ENCODE measurements around the gene MOV10L1. TPM values are rescaled to one million over a fixed set of nuclear protein-coding genes. Genes with fewer than 3 reads are reported as not detected.

The MOV10L1 gene
- total and polyA plus RNA-seq, 11 donors: 0.06 to 0.63 (median 0.13) TPM; not detected in 6

DNA sequence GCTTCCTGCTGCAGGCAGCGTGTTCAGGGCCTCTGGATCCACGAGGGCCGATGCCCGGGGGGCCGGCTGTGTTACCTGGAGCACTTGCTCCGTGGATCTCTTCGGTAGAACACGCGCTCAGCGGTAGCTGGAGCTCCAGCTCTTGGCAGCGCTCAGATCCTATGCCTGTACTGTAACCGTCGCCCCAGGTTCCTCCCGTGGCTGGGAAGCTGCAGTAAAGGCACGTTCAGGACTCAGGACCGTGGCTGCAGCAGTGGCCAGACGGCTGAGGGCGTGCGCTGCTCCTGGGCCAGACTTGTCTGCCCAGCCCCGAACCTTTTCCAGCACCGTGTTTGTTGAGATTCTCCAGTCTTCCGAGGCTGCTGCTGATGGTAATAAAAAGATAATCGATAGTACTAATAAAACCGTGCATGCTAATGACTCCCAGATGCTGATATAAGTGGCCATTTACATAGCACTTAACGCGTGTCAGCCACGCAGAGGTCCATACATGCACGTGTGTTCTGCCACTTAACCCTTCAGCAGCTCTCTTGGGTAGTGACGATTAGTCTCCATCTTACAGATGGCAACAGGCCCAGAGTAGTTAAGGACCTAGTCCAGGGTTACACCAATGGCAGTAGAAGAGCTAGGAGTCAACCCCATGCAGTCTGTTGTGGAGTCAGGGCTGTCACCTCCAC, 1.4 kb downstream of the MOV10L1 start:
- no peaks in the 10 kb centered on the region for H3K4me1 ChIP-seq
- no peak for ATAC-seq
- H3K9me3 ChIP-seq: peaks cover 0 to 10% (median 0%) of the 10 kb centered on the region in 12 donors
- intact Hi-C loops (cut with DNase I): no loop called here
- no peaks in the 10 kb centered on the region for H3K36me3 ChIP-seq
- no peak overlapping the region for H3K27ac ChIP-seq
- H3K4me3 ChIP-seq: no peak overlapping the region
- H3K27me3 ChIP-seq: peaks cover 0 to 27% (median 7%) of the 10 kb centered on the region in 9 donors
- DNase-seq: no peak
- TF ChIP-seq POLR2A (IDR thresholded peaks at IDR 0.05): no peak
- TF ChIP-seq, protein P1, sequence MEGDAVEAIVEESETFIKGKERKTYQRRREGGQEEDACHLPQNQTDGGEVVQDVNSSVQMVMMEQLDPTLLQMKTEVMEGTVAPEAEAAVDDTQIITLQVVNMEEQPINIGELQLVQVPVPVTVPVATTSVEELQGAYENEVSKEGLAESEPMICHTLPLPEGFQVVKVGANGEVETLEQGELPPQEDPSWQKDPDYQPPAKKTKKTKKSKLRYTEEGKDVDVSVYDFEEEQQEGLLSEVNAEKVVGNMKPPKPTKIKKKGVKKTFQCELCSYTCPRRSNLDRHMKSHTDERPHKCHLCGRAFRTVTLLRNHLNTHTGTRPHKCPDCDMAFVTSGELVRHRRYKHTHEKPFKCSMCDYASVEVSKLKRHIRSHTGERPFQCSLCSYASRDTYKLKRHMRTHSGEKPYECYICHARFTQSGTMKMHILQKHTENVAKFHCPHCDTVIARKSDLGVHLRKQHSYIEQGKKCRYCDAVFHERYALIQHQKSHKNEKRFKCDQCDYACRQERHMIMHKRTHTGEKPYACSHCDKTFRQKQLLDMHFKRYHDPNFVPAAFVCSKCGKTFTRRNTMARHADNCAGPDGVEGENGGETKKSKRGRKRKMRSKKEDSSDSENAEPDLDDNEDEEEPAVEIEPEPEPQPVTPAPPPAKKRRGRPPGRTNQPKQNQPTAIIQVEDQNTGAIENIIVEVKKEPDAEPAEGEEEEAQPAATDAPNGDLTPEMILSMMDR (IDR thresholded peaks at IDR 0.05): no peak
- 80 to 85% (median 83%) methylated on average over 25 to 29 of the region's 29 CpGs for WGBS, 4 donors

DNA sequence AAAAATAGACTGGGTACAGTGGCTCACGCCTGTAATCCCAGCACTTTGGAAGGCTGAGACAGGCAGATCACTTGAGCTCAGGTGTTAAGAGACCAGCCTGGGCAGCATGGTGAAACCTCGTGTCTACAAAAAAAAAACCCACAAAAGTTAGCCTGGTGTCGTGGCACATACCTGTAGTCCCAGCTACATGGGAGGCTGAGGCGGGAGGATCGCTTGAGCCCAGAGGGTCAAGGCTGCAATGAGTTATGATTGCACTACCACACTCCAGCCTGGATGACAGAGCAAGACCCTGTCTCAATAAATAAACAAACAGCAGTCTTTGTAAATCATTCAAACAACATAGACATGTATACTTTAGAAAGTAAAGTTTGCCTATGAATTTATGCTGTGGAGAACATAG, 2.5 kb downstream of the MOV10L1 start:
- H3K36me3 ChIP-seq: no peaks in the 10 kb centered on the region
- no peaks in the 10 kb centered on the region for H3K4me1 ChIP-seq
- peaks cover 0 to 10% (median 0%) of the 10 kb centered on the region in 12 donors for H3K9me3 ChIP-seq
- ATAC-seq (no peak), DNase-seq (no peak)
- intact Hi-C loops (cut with DNase I): no loop called here
- peaks cover 0 to 27% (median 9%) of the 10 kb centered on the region in 9 donors for H3K27me3 ChIP-seq
- no peak overlapping the region for H3K4me3 ChIP-seq
- no peak overlapping the region for H3K27ac ChIP-seq
- WGBS, 4 donors: 82 to 88% (median 84%) methylated on average over 5 of the region's 5 CpGs
- TF ChIP-seq, protein P1 (IDR thresholded peaks at IDR 0.05): no peak
- no peak for TF ChIP-seq POLR2A (IDR thresholded peaks at IDR 0.05)

DNA sequence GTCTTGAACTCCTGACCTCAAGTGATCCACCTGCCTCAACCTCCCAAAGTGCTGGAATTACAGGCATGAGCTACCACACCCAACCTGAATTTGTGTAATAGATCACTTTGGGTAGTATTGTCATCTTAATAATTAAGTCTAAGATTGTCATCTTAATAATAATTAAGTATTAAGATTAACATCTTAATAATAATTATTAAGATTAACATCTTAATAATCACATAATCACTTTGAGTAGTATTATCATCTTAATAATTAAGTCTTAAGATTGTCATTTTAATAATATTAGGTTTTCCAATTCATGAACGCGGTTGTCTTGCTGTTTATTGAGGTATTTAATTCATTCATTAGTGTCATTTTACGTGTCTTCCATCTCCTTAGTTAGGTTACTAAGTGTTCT, 8.2 kb downstream of the MOV10L1 start:
- Histone ChIP-seq H3K27ac (no peak overlapping the region), H3K4me1 (no peaks in the 10 kb centered on the region), H3K36me3 (no peaks in the 10 kb centered on the region), H3K27me3 (peaks cover 0 to 15% (median 0%) of the 10 kb centered on the region in 9 donors), H3K4me3 (no peak overlapping the region), H3K9me3 (no peaks in the 10 kb centered on the region)
- ATAC-seq (no peak), DNase-seq (no peak)
- TF ChIP-seq, protein P1 (IDR thresholded peaks at IDR 0.05): no peak
- no peak for TF ChIP-seq POLR2A (IDR thresholded peaks at IDR 0.05)
- WGBS, 4 donors: 90 to 92% (median 91%) methylated on average over 3 of the region's 3 CpGs
- intact Hi-C loops (cut with DNase I): no loop called here

DNA sequence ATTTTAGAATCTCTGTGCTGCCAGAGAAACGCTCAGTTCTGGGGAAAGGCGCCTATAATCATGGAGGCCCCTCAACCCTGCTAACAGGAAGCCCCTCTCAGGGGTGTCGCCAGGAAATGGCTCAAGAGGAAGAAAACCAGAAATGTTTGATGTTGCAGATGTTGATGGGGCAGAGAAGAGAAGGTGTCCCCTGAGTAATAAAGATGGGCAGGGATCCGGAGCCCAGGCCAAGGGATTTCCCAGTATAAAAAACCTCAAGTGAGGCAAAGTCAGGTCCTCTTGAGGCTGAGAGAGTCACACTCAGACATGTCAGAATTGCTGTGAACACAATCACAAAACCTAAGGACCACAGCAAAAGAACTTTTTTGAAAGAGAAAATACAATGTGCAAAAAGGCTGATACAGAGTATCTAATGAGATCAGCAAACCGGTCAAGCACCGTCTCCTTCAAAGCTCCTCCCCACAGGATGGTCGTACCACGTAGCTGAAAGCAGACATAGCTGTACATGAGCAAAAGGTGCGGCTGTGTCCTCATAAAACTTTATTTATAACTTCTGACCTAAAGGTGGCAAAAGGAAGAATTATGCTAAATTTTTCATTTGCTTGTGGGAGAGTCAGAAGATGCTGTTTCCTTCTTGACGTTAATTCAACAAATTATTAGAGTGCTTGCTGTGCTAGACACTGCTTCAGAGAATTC, 12.2 kb downstream of the MOV10L1 start:
- ATAC-seq (no peak), DNase-seq (no peak)
- peaks cover 0 to 6% (median 0%) of the 10 kb centered on the region in 9 donors for H3K27me3 ChIP-seq
- TF ChIP-seq, protein P1 (IDR thresholded peaks at IDR 0.05): no peak
- no peak for TF ChIP-seq POLR2A (IDR thresholded peaks at IDR 0.05)
- no peak overlapping the region for H3K27ac ChIP-seq
- H3K4me3 ChIP-seq: no peak overlapping the region
- WGBS, 4 donors: 52 to 68% (median 63%) methylated on average over 10 of the region's 10 CpGs
- H3K36me3 ChIP-seq: no peaks in the 10 kb centered on the region
- H3K9me3 ChIP-seq: no peaks in the 10 kb centered on the region
- intact Hi-C loops (cut with DNase I): no loop called here
- H3K4me1 ChIP-seq: peaks cover 0 to 5% (median 0%) of the 10 kb centered on the region in 12 donors

Measured in heart left ventricle (tissue), 16 donors.